Measurements from ENCODE around the gene ZC3H10. TPM values are rescaled to one million over a fixed set of nuclear protein-coding genes. Genes with fewer than 3 reads are reported as not detected.

Gene ZC3H10
- total RNA-seq, 1 experiment from 2014 or later: 8.7 TPM

- TF ChIP-seq REST (IDR thresholded peaks at IDR 0.05; ENCODE audit: low read depth) (no peak), ZFX (IDR thresholded peaks at IDR 0.05) (no peak)
Measured at GRCh38 chr12:56103066-56103711, 14.9 kb upstream of the ZC3H10 start (continued).

- Histone ChIP-seq H3K4me3 (replicated peaks in 1 of 2; ENCODE audit: low read depth in 1 of 2, low read length in 2 of 2) (peak overlapping the region; percentile 88 to 98), H3K27ac (ENCODE audit: low read depth, low read length) (peak overlapping the region; percentile 94), H3K27me3 (ENCODE audit: insufficient read depth, low read length) (no peaks in the 10 kb centered on the region), H3K9me2 (ENCODE audit: insufficient read depth) (no peaks in the 10 kb centered on the region), H4K20me1 (ENCODE audit: insufficient read depth) (peaks cover 7% of the 10 kb centered on the region; the same call in 1 of the 2 replicates), H3K4me2 (ENCODE audit: low read length) (peak overlapping the region; percentile 93), H3K79me2 (ENCODE audit: insufficient read depth, low read length) (peaks cover 45% of the 10 kb centered on the region), H3K9ac (ENCODE audit: low read length) (peak overlapping the region; percentile 100), H3K4me1 (ENCODE audit: control insufficient read depth in 1 of 2, insufficient read depth in 2 of 2, low read length in 2 of 2) (peaks cover 9 to 26% of the 10 kb centered on the region in 2 experiments), H3K36me3 (ENCODE audit: control insufficient read depth in 1 of 2, insufficient read depth in 2 of 2, low read length in 2 of 2) (peaks cover 32 to 49% of the 10 kb centered on the region in 2 experiments), H2AFZ (ENCODE audit: low read depth, low read length, poor library complexity, severe bottlenecking) (no peak overlapping the region), H3K9me3 (ENCODE audit: control insufficient read depth in 1 of 2, insufficient read depth in 1 of 2, low read depth in 1 of 2, low read length in 2 of 2) (no peaks in the 10 kb centered on the region)
- ChIA-PET RAD21 (ENCODE audit: low non-redundant PET in 1 of 2, low total read pairs in 2 of 2, uncharacterized antibody in 2 of 2, unreplicated experiment in 2 of 2) (interaction anchor here in 1 of 2 experiments (1.0 kb wide), 1 partner anchor 23 kb away, joined by 3 read pairs; no protein-coding TSS in a partner anchor), CTCF (interaction anchor here (0.6 to 1.6 kb wide), 10 partner anchors 9 to 524 kb away, joined by 3 to 13 read pairs (median 4); partner anchors contain the start of genes ERBB3, ESYT1 and ZC3H10), POLR2A (interaction anchor here (0.7 to 2.6 kb wide), 21 partner anchors 8 to 366 kb away, joined by 3 to 75 read pairs (median 4); partner anchors contain the start of genes ESYT1, MYL6B, ORMDL2 and RNF41)
- intact Hi-C loops (cut with micrococcal nuclease): loop anchor here (1.0 to 2.0 kb wide), 3 partner anchors 13 to 57 kb away; partner anchors contain the start of gene RPL41
- BruUV-seq (replicated peaks): no TSS peak
- DNase-seq (ENCODE audit: low read depth, low spot score): no peak
- TF ChIP-seq JUND (IDR thresholded peaks at IDR 0.05) (0 out of 2 replicates have a peak, but pooled peaks have one; percentile 10), POLR2A (IDR thresholded peaks at IDR 0.05; ENCODE audit: borderline replicate concordance, extremely low read depth, insufficient read depth, insufficient read length) (no peak)
- ATAC-seq: no peak
Measured at GRCh38 chr12:56103823-56104108, 14.3 kb upstream of the ZC3H10 start.
